HCT116 (cell line): ENCODE measurements around the gene PCDH1.

Source experiments
- CBX3 ChIP-seq: IDR thresholded peaks from 2 replicates; pipeline ENCODE4 v1.6.1; 2012; ENCODE audit warnings: low read depth
- EGR1 ChIP-seq: IDR thresholded peaks from 2 replicates; pipeline ENCODE4 v1.6.1; 2012; ENCODE audit warnings: low read depth
- EZH2phosphoT487 ChIP-seq: fragments of 200-600 bp; IDR thresholded peaks from 2 replicates; pipeline ENCODE4 v1.6.1; 2018; ENCODE audit warnings: antibody characterized with exemption, borderline replicate concordance
- POLR2A ChIP-seq: IDR thresholded peaks from 2 replicates; pipeline ENCODE4 v1.7.0; 2011; ENCODE audit warnings: borderline replicate concordance; ENCODE audit not compliant: insufficient read depth, insufficient read length; ENCODE audit errors: extremely low read depth
- RAD21 ChIP-seq: IDR thresholded peaks from 2 replicates; pipeline ENCODE4 v1.6.1; 2012; ENCODE audit warnings: low read depth, mild to moderate bottlenecking
- TF ChIP-seq, protein P1 (sequence below), 3 experiments: fragments of 200-600 bp in 1 of 3; sonication (generic) in 1 of 3; IDR thresholded peaks in 2 of 3; conservative IDR thresholded peaks in 1 of 3; 2 replicates each; pipeline ENCODE4 v1.5.1; 2012 to 2017; ENCODE audit warnings: low read depth in 2 of 3, low read length in 2 of 3, antibody characterized with exemption in 1 of 3, borderline replicate concordance in 1 of 3, control low read depth in 1 of 3, mild to moderate bottlenecking in 1 of 3, mixed read lengths in 1 of 3, mixed run types in 1 of 3, moderate library complexity in 1 of 3; ENCODE audit not compliant: insufficient read depth in 1 of 3
- TF ChIP-seq, protein P2 (sequence below): IDR thresholded peaks from 2 replicates; pipeline ENCODE4 v1.6.1; 2011; ENCODE audit warnings: mild to moderate bottlenecking, low read length, moderate library complexity; ENCODE audit not compliant: insufficient replicate concordance; ENCODE audit errors: extremely low read depth
- TF ChIP-seq, protein P3 (sequence below): IDR thresholded peaks from 2 replicates; pipeline ENCODE4 v1.6.1; 2012

DNA sequence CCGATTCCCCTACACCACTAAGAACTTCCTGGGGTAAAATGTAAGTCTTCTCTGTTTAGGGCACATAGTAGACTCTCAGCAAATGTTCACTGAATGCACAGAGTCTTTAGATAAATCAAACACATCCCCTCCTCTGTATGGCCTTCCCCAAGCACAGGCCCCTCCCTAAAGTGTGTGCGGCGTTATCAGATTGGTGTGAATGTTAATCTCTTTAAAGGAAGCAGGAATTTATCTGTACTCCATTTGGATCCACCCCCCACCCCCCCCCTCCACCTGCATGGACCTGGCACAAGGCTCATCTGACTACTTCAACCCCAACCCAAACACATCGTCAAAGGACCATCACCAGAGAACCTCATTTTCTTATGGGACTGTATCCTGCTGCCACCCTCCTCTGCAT is 6.3 kb downstream of the PCDH1 start:
- TF ChIP-seq RAD21 (no peak), CBX3 (no peak), POLR2A (no peak), EGR1 (no peak), EZH2phosphoT487 (no peak)
- TF ChIP-seq, protein P1, sequence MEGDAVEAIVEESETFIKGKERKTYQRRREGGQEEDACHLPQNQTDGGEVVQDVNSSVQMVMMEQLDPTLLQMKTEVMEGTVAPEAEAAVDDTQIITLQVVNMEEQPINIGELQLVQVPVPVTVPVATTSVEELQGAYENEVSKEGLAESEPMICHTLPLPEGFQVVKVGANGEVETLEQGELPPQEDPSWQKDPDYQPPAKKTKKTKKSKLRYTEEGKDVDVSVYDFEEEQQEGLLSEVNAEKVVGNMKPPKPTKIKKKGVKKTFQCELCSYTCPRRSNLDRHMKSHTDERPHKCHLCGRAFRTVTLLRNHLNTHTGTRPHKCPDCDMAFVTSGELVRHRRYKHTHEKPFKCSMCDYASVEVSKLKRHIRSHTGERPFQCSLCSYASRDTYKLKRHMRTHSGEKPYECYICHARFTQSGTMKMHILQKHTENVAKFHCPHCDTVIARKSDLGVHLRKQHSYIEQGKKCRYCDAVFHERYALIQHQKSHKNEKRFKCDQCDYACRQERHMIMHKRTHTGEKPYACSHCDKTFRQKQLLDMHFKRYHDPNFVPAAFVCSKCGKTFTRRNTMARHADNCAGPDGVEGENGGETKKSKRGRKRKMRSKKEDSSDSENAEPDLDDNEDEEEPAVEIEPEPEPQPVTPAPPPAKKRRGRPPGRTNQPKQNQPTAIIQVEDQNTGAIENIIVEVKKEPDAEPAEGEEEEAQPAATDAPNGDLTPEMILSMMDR (IDR thresholded peaks at IDR 0.05 in 2 of 3, conservative IDR thresholded peaks at IDR 0.05 in 1 of 3; ENCODE audit: borderline replicate concordance in 1 of 3, insufficient read depth in 1 of 3, low read depth in 2 of 3, low read length in 2 of 3), result no peak
- TF ChIP-seq, protein P2, sequence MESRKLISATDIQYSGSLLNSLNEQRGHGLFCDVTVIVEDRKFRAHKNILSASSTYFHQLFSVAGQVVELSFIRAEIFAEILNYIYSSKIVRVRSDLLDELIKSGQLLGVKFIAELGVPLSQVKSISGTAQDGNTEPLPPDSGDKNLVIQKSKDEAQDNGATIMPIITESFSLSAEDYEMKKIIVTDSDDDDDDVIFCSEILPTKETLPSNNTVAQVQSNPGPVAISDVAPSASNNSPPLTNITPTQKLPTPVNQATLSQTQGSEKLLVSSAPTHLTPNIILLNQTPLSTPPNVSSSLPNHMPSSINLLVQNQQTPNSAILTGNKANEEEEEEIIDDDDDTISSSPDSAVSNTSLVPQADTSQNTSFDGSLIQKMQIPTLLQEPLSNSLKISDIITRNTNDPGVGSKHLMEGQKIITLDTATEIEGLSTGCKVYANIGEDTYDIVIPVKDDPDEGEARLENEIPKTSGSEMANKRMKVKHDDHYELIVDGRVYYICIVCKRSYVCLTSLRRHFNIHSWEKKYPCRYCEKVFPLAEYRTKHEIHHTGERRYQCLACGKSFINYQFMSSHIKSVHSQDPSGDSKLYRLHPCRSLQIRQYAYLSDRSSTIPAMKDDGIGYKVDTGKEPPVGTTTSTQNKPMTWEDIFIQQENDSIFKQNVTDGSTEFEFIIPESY, result no peak
- TF ChIP-seq, protein P3, sequence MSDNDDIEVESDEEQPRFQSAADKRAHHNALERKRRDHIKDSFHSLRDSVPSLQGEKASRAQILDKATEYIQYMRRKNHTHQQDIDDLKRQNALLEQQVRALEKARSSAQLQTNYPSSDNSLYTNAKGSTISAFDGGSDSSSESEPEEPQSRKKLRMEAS, result no peak
